HG03095 (cell line): ENCODE results near the gene SGPL1.
"Not testable (repeated sequence)": the region's sequence is repeated elsewhere in the genome, so short reads cannot be mapped to it uniquely, and the experiment has no call there.

Experiments
- ATAC-seq: cut with Tn5 transposase; IDR thresholded peaks from one replicate; pipeline ENCODE4 v1.9.1; 2021; ENCODE audit warnings: moderate library complexity; ENCODE audit not compliant: unreplicated experiment

SGPL1 gene

DNA sequence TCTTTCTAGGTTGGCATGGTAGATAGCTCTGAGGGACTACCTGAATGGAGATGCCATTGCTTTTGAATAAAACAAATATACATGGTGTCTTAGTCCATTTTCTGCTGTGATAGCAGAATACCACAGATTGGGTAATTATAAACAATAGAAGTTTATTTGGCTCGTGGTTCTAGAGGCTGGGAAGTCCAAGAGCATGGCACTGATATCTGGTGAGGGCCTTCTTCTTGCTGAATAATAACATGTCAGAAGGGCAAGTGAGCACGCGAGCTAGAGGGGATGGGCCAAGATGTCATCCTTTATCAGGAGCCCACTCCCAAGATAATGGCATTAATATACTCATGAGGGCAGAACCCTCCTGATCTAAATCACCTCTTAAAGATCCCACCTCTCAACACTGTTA, 21.9 kb downstream of the SGPL1 start:
- no peak for ATAC-seq

DNA sequence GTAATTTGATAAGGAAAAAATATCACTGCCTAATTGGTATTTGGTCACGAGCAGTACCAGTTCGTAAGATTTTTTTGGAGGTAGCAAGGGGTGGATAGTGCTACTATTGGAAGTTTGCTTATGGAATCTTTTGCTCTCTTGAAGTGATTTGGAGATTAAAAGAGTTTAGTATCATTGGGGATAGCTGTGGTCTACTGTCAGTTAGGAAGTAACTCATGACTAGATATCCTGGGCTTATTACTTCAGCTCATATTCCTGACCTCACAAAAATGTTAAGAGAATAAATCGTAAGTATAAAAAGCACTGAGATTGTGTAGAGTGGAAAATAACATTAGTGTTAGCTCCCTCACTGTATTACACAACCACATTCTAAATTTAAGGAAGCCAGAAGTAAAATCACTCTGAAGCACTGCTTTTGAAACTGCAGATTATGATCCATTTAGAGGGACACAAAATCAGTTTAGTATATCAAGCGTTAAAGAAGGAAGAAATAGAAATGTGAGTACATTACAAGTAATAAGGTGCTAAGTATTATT, 22.6 kb downstream of the SGPL1 start:
- ATAC-seq = no peak

DNA sequence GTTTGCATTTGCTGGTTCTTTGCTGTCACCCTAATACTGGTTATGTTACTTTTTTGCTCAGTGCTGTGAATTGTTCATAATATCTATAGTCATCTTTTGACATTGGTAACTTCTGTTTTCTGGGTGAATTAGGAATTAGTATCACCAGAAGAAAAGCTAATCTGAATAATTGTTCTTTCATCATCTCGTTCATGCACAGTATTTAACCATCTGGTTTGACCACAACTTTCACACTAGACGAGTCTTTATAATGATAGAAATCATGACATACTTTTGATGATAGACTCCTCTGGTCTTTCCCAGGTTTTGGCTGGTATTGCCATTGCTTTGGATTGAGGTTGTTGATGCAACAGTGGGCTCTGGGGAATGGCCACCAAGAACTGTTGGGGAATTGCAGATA, 25.1 kb downstream of the SGPL1 start:
- ATAC-seq = no peak

DNA sequence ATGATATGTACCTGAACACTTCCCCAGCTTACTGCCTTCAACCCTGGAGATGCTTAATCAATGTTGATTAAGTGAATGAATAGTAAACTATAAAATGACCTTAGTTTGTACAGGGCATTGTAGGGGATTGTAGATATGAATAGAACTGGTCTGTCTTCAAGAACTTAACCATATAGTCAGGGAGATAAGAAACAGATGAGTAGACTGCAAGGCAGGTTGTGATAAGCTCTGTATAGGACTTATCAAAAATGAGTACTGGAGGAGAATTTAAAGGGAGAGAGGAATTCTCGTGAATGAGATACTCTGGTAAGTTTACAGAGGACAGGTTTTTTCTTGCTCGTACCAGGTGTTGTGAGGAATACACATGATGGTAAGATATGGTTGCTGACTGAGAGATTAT, 27.6 kb downstream of the SGPL1 start:
- ATAC-seq = no peak

DNA sequence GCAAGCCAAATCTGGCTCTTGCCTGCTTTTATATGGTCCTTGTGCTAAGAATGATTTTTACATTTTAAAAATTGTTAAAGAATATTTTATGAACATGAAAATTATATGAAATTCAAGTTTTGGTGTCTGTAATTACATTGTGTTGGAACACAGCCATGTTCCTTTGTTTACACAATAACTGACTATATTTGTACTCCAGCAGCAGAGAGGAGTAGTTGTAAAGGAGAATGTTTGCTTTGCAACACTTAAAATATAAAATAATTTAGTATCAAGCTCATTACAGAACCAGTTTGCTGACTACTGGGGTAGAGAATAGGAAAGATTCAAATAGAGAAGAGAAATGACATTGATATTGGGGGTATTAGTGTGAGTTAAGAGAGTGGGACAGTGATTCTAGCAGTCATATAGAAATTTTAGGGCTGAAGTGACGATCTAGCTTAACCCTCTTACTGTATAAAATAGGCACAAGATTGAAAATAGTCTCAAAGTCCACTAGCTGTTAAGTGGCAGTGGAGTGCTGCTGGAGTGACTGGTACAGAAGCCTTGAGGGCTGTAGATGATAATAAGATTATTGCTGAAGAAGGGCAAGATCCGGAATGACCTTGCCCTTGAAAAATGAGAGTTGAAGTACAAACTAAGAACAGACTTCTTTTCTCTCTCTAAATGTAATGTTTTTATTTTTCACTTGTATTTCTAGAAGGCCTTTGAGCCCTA, 28.2 kb downstream of the SGPL1 start:
- no peak for ATAC-seq

DNA sequence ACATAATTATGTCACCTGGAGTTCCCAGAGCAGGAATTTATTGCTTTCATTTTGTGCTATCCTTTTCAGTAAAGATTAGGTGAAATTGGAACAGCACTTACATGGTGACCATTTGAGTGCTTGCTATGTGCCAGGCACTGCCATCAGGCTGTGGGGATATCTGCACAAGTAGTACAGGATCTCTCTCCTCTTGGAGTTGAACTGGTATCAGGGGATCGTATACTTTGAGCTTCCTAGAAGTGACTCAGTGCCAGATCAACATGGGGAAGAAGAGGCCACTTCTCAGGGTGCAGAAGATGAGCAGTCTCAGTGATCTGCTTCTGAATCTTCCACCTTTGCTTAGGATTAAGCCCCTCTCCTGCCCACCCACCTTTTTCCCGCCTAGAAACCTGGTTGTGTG, 29.5 kb downstream of the SGPL1 start:
- ATAC-seq = no peak

DNA sequence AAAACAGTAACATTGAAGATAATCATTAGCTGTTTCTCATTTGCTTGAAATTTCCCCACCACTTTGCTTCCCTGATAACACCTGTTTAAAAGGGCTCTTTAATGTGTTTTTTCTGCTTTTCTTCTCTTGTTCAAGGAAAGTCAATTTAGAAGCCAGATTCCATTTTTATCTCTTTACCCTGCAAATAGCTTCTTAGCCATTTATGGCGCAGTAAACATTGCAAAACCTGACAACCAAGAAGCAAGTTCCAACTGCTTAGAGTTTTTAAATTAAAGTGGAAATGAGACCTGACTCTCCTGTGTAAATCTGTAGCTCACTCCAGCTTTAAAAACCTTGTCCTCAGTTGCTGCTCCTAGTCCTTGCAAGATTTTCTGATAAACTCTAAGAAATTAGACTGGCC, 30.1 kb downstream of the SGPL1 start:
- ATAC-seq = no peak

DNA sequence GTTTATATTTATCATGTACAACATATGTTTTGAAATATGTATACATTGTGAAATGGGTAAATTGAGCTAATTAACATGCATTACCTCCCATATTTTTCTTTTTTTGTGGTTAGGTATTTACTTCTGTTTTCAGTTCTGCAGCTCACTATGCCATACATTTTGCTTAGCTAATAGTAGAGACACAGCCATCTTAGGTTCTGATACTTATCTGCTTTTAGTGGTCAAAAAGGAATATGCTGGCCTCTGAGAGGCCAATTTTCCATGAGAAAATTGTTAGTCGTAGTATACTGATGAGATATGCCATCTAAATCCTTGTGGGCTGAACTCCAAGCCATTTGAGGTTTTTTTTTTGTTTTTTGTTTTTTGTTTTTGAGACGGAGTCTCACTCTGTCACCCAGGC, 31.0 kb downstream of the SGPL1 start:
- no peak for ATAC-seq

DNA sequence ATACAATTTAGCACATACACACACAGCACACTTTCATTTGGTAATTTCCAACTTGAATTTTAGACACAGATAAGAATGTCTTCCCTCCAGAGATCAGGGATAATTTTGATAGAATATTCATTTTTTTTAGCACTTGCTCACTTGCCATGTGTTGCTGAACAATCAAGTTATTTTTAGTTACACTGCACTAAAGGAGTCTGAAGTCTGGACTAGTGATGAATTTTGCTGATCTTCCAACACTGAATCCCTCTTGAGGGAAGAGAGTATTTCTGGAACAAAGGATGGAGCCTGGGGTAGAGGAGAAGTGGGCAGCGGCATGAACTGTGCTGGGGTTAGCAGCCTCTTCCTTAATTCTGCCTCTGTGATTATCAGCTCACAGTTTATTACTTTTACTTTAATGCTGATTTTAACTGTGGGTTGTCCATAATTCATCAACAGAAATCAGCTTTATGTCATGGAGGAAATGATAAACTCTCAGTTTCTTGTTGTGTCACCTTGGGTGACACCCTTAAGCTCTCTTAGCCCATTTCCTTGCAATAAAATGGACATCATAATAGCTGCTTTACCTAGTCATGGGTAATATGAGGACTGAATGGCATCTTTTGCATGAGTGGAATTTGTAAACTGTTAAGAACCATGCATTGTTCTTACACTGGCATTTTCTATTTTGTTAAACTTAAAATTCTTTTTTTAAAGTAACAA, 32.1 kb downstream of the SGPL1 start:
- ATAC-seq = no peak

DNA sequence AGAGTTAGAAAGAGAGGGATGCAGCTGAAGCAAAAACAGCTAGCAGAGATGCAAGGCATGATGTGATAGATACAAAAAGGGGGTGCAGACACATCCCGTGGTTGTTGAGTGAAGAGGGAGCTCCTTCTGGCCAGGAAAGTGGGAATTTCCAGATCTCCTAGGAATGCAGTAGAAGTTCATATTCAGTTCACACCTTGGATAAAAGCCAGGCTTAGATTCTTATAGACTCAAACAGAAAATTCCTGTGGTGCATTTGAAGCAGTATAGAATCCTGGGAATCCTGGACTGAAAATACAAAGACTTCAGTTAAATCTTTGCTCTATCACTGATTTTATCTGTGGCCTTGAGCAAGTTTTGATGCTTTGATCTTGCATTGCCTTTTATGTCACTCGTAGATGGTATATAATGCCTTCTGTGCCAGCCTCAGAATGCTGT, 33.9 kb downstream of the SGPL1 start:
- ATAC-seq = no peak

DNA sequence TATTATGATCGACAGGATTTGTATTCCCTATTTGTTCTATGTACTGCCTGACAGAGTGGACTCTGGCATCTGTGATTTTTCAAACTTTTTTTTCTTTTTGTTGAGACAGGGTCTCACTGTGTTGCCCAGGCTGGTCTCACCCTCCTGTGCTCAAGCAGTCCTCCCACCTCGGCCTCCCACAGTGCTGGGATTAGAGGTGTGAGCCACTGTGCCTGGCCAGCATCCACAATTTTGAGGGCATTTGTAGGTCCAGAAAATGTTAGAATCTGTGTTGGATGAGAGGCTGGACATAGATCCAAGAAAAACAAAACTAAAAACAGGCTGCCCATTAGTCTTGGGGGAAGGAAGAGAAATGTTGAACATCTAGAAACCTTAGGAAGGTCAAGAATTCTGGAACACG, 34.3 kb downstream of the SGPL1 start:
- ATAC-seq = no peak

DNA sequence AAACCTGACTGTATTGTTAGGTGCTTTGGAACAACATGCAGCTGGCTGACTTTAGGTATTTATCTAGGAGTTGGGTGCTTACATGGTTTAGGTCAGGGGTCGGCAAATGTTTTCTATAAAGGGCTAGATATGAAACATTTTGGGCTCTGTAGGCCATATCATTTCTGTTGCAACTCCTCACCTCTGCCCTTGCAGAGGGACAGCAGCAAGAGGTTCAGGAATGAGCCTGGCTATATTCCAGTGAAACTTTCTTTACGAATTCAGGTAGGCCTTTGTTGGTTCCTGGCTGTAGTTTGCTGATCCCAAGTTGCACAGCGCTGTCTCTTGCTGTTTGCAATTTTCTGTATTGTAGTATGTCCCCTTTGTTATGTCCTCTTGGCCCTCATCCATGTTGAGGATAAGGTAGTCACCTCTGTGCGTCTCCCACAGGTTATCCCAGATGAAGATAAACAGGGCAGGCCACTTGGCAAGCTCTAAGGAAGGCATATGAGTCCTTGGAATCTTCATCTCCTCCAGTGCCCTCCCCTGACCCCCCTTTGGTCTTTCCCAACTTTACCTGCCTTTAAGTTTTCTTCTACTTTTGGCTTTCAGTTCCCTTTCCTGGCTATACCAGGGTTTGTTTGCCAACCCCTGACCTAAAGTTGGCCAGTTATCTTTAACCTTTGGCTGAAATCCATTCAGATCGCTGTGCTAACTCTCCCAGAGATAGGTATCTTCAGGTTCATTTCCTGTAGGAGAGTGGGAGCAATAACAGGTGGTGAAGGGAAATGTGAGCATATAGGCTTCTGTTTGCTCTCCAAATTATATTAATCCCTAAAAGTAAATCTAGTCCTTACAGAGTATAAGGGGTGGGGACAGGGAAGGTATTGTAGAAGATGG, 36.1 kb downstream of the SGPL1 start:
- no peak for ATAC-seq

DNA sequence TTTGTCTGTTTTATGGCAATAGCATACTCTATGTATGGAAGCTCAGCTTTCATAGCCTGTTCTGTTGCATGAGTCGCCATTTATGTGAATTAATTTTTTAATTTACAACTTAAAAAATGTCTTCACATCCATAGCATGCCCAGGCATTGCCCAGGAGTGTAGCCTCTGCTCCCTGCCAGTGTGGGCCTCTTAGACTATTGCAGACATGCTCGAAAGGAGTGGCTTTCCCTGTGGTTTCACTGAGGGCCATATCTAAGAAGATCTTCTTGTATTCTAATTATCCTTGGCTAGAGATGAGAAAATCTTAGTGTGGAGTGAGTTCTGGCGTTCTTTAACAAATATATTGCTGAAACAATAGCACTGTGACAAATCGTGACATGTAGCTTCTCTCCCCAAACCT, 37.3 kb downstream of the SGPL1 start:
- no peak for ATAC-seq

DNA sequence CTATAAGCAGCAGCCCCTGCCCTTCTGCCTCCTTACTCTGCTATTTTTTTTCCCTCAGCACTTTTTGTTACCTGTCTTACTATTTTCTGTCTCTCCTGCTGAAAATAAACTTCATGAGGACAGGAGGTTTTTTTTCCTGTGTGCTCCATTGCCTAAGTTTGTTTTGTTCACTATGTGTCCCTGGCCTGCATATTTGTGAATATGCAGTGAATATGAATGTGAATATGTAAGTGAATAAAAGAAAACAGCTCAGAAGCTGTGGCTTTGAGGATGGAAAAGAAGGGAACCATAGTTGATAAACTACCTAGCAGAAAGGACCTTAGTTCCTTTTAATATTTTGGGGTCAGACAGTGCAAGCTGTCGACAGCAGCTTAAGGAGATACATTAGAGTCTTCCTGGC, 37.7 kb downstream of the SGPL1 start:
- ATAC-seq = no peak

DNA sequence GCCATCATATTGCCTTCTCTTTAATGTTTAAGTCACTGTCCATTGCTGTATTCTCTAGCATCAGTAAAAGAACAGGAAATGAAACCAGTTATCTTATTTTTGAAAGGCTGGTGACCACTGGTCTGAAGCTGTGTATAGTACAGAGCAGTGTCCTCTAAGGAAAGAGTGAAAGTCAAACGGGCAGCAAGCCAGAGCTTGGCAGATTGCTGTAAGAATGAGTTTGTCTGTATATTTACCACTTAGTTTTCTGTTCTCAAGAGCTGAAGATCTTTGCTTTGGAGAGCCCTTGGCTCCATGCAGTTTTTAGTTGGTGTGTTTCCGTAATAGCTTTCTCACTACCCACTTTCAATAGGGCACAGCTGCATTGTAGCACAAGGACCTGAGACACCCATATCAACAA, 40.7 kb downstream of the SGPL1 start:
- no peak for ATAC-seq

DNA sequence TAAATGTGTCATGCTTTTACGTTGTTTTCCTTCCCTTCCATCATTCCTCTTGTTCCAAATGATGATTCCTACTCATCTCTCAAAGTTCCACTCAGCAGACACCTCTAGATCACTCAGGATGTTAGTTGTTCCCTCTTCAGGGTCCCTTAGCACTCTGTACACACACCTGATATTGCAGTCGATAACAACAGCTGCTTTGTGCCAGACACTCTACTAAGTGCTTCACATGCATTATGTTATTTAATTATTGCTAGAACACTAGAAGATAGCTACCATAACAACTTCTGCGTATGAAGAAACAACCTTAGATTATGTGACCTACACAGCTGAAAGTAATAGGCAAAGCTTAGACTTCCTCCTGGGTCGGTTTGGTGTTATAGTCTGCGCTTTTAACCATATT, 43.0 kb downstream of the SGPL1 start:
- no peak for ATAC-seq

DNA sequence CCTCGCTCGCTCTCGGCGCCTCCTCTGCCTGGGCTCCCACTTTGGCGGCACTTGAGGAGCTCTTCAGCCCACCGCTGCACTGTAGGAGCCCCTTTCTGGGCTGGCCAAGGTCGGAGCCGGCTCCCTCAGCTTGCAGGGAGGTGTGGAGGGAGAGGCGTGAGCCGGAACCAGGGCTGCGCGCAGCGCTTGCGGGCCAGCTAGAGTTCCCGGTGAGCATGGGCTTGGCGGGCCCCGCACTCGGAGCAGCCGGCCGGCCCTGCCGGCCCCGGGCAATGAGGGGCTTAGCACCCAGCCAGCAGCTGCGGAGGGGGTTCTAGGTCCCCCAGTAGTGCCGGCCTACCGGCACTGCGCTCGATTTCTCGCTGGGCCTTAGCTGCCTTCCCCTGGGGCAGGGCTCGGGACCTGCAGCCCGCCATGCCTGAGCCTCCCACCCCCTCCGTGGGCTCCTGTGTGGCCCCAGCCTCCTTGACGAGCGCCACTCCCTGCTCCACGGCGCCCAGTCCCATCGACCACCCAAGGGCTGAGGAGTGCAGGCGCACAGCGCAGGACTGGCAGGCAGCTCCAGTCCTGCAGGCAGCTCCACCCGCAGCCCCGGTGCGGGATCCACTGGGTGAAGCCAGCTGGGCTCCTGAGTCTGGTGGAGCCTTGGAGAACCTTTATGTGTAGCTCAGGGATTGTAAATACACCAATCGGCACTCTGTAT, 45.9 kb downstream of the SGPL1 start:
- ATAC-seq = not testable (repeated sequence)

DNA sequence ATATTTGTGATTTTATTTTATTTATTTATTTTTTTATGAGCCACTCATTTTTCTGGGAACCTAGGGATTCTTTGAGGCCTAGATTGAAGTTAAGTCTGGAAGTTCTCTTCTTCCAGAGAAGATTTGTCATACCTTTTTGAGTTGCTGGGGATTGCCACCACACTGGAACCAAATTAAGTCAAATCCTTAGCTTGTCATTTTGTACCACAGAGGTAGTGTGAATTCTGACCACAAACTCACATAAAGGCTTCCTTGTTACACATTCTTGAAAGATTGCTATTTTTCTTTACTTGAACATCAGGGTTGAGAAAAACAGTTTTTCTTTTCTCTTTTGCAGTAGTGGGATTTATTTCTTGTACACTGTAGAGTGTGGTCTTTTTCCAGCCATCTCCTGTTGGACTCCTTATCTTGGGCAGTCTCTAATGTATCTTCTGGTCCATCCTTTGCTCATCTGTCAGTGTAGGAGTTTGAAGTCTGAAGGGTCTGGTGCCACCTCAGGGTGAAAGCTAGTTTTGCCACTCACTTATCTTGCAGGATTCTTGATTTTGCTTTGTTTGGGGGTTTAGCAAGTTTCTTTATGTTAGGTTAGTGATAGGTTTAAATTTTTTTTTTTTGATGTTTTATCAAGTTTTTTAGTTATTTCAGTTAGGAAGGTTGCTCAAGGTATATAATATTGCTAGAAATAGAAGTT, 47.9 kb downstream of the SGPL1 start:
- ATAC-seq = no peak

DNA sequence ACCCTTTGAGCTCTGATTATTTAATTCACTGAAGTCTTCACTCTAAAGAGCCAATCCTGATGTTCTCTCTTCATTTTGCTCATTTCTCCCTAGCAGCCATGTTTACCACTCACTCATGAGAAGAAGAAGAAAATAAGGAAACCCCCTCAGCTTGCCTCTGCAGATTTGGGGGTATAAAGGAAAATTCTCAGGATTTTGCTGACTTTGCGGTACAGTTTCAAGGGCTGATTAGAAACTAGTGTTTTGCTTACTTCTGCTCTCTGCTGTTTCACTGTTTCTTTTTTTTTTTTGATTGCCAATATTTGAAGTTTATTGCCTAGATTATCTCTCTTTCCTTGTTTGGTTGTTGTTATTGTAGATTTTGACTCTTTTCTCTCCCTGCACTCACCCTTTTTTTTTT, 49.2 kb downstream of the SGPL1 start:
- ATAC-seq = no peak

DNA sequence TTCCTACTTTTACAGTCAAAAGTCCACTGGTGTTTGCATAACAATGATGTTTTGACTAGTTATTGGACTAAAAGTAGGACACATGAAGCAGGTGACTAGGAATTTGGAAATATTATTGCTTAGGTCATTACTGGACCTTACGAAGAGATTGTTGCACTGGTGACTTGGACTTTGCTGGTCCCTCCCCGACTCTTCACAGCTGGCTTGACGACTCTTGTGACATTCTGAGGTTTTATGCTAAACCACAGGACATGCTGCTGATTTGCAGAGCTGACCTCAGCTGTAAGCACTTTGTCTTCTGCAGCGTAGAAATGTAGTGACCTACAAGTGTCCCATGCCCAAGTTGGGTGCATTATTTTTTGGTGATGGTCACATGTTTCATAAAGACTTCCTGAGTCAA, 50.7 kb downstream of the SGPL1 start:
- no peak for ATAC-seq
